ENCODE measurements around the gene SLX4IP.

The SLX4IP gene

GRCh38 chr20:10492844-10493243, 57.7 kb downstream of the SLX4IP start:
- H3K27ac ChIP-seq, result no peak overlapping the region
- CTCF ChIA-PET, result interaction anchor here (0.7 kb wide), 1 partner anchor 827 kb away, joined by 5 read pairs; no protein-coding TSS in a partner anchor
- TF ChIP-seq CTCF (conservative IDR thresholded peaks at IDR 0.05; ENCODE audit: low read depth), result no peak
- POLR2A ChIA-PET (ENCODE audit: low non-redundant PET), result no interaction called here
- DNase-seq (ENCODE audit: low spot score), result no peak

GRCh38 chr20:10495173-10495572, 60.1 kb downstream of the SLX4IP start:
- ChIA-PET CTCF (interaction anchor here (0.6 kb wide), 1 partner anchor 15 kb away, joined by 3 read pairs; no protein-coding TSS in a partner anchor), POLR2A (ENCODE audit: low non-redundant PET) (no interaction called here)
- no peak for TF ChIP-seq CTCF (conservative IDR thresholded peaks at IDR 0.05; ENCODE audit: low read depth)
- no peak for DNase-seq (ENCODE audit: low spot score)
- no peak overlapping the region for H3K27ac ChIP-seq

GRCh38 chr20:10496465-10496864, 61.4 kb downstream of the SLX4IP start:
- TF ChIP-seq CTCF (conservative IDR thresholded peaks at IDR 0.05; ENCODE audit: low read depth), result no peak
- ChIA-PET CTCF (no interaction called here), POLR2A (ENCODE audit: low non-redundant PET) (no interaction called here)
- DNase-seq (ENCODE audit: low spot score), result no peak
- no peak overlapping the region for H3K27ac ChIP-seq

GRCh38 chr20:10497283-10497682, 62.2 kb downstream of the SLX4IP start:
- ChIA-PET CTCF (no interaction called here), POLR2A (ENCODE audit: low non-redundant PET) (no interaction called here)
- no peak for TF ChIP-seq CTCF (conservative IDR thresholded peaks at IDR 0.05; ENCODE audit: low read depth)
- H3K27ac ChIP-seq, result no peak overlapping the region
- DNase-seq (ENCODE audit: low spot score), result no peak

- ChIA-PET CTCF (interaction anchor here (0.7 kb wide), 1 partner anchor 708 kb away, joined by 4 read pairs; no protein-coding TSS in a partner anchor), POLR2A (ENCODE audit: low non-redundant PET) (no interaction called here)
- TF ChIP-seq CTCF (conservative IDR thresholded peaks at IDR 0.05; ENCODE audit: low read depth), result no peak
- DNase-seq (ENCODE audit: low spot score), result no peak
- no peak overlapping the region for H3K27ac ChIP-seq
Observed at GRCh38 chr20:10497791-10498190, 62.7 kb downstream of the SLX4IP start.

- no peak overlapping the region for H3K27ac ChIP-seq
- DNase-seq (ENCODE audit: low spot score), result no peak
- no peak for TF ChIP-seq CTCF (conservative IDR thresholded peaks at IDR 0.05; ENCODE audit: low read depth)
- POLR2A ChIA-PET (ENCODE audit: low non-redundant PET), result no interaction called here
- CTCF ChIA-PET, result interaction anchor here (0.7 kb wide), 1 partner anchor 707 kb away, joined by 4 read pairs; no protein-coding TSS in a partner anchor
Observed at GRCh38 chr20:10498200-10498599, 63.1 kb downstream of the SLX4IP start.

GRCh38 chr20:10501402-10501801, 66.3 kb downstream of the SLX4IP start:
- ChIA-PET POLR2A (ENCODE audit: low non-redundant PET) (no interaction called here), CTCF (no interaction called here)
- DNase-seq (ENCODE audit: low spot score), result no peak
- no peak for TF ChIP-seq CTCF (conservative IDR thresholded peaks at IDR 0.05; ENCODE audit: low read depth)
- no peak overlapping the region for H3K27ac ChIP-seq
